Transverse colon (tissue), 4 donors: Measurements from ENCODE around the gene KREMEN1. TPM values are rescaled to one million over a fixed set of nuclear protein-coding genes. Genes with fewer than 3 reads are reported as not detected.

Source experiments
- DNase-seq: peaks from one replicate; pipeline ENCODE4 v3.0.0-alpha.2; 2019
- H3K27ac ChIP-seq, 4 donors: fragments of 200-600 bp; sonication (generic); 2 replicates each; pipeline ENCODE4 v1.5.1; 2016 to 2018; ENCODE audit warnings: inconsistent platforms in 4 of 4
- H3K27me3 ChIP-seq: fragments of 200-600 bp; sonication (generic); 2 replicates; pipeline ENCODE4 v1.5.1; 2017; ENCODE audit warnings: inconsistent platforms
- H3K36me3 ChIP-seq, 4 donors: fragments of 200-600 bp; sonication (generic); 2 replicates each; pipeline ENCODE4 v1.5.1; 2017 to 2019; ENCODE audit warnings: inconsistent platforms in 4 of 4
- H3K4me1 ChIP-seq, 4 donors: fragments of 200-600 bp; sonication (generic); 2 replicates each; pipeline ENCODE4 v1.5.1; 2017 to 2020; ENCODE audit warnings: inconsistent platforms in 4 of 4
- H3K4me3 ChIP-seq, 4 donors: fragments of 200-600 bp; sonication (generic); 1 replicate in 1 of 4; 2 replicates in 3 of 4; pipeline versions ENCODE4 v1.5.1 to v1.6.1; 2017 to 2019; ENCODE audit warnings: inconsistent platforms in 4 of 4
- H3K9me3 ChIP-seq, 2 donors: fragments of 200-600 bp; sonication (generic); 2 replicates each; pipeline ENCODE4 v1.5.1; 2017 to 2019; ENCODE audit warnings: inconsistent platforms in 2 of 2
- EP300 ChIP-seq: sonication (generic); formaldehyde crosslinking; IDR thresholded peaks from one replicate; pipeline ENCODE4 v1.6.1; 2017; ENCODE audit warnings: antibody characterized with exemption, low read depth
- POLR2A ChIP-seq: fragments of 450-650 bp; IDR thresholded peaks from one replicate; pipeline ENCODE4 v1.6.1; 2016; ENCODE audit warnings: antibody characterized with exemption, mild to moderate bottlenecking, moderate library complexity
- POLR2AphosphoS5 ChIP-seq, 3 donors: sonication (generic); formaldehyde crosslinking; IDR thresholded peaks; one replicate each; pipeline ENCODE4 v1.6.1; 2016; ENCODE audit warnings: antibody characterized with exemption in 3 of 3
- WGBS, 2 donors: methylation state at CpG; one replicate each; pipeline ENCODE4 v1.1.5; 2018; ENCODE audit warnings: low coverage in 1 of 2; 5-methylcytosine and 5-hydroxymethylcytosine counted together
- in situ Hi-C, 4 donors: fragments of 200-750 bp; cut with MboI; loops; one replicate each; pipeline versions ENCODE4 v1.15.0 to v1.15.1; 2017; ENCODE audit warnings: low sequenced_read_pairs in 3 of 4, low pct_ligation_motif_present in 1 of 4, low pct_unique_long_range_greater_than_20kb in 1 of 4
- intact Hi-C: fragments of 100-400 bp; cut with DNase I; formaldehyde crosslinking; loops from one replicate; pipeline ENCODE4 v1.15.1; 2023; ENCODE audit warnings: low total_unique reads
- total RNA-seq, 4 donors: library from RNA; depleted of rRNA; stranded (reverse); fragments of >200 nt; gene quantifications; one replicate each; pipeline ENCODE4 v1.1.0, GENCODE V29; 2016
- TF ChIP-seq, protein P1 (sequence below), 5 experiments: fragments of 200-600 bp in 3 of 5; fragments of 450-650 bp in 2 of 5; sonication (generic) in 3 of 5; IDR thresholded peaks; 1 replicate in 2 of 5; 2 replicates in 3 of 5; pipeline ENCODE4 v1.5.1; 2016 to 2017; ENCODE audit warnings: antibody characterized with exemption in 5 of 5, inconsistent platforms in 3 of 5, mild to moderate bottlenecking in 2 of 5, moderate library complexity in 1 of 5

The KREMEN1 gene
- total RNA-seq, 4 donors from 2014 or later = 5.2 to 39.2 (median 20.1) TPM

DNA sequence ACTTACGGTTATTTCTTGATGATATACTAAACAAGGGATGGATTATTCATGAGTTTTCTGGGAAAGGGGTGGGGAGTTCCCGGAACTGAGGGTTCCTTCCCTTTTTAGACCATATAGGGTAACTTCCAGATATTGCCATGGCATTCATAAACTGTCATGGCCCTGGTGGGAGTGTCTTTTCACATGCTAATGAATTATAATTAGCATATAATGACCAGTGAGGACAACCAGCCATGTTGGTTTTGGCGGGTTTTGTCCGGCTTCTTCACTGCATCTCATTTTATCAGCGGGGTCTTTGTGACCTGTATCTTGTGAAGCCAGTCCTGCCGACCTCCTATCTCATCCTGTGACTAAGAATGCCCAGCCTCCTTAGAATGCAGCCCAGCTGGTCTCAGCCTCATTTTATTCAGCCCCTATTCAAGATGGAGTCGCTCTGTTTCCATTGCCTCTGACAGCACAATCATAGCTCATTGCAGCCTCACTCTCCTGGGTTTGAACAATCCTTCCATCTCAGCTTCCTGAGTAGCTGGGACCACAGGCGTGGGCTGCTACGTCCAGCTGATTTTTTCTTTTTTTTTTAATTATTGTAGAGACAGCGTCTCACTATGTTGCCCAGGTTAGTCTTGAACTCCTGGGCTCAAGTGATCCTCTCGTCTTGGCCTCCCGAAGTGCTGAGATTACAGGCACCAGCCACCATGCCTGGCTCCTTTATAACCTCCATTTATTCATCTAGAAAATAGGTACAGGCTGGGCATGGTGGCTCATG lies 80.3 kb downstream of the KREMEN1 start:
- Histone ChIP-seq H3K36me3 (no peaks in the 10 kb centered on the region), H3K9me3 (no peaks in the 10 kb centered on the region), H3K4me1 (peaks cover 0 to 48% (median 11%) of the 10 kb centered on the region in 4 donors), H3K4me3 (no peak overlapping the region), H3K27ac (peak overlapping the region; percentile 69 to 78 (median 72)), H3K27me3 (no peaks in the 10 kb centered on the region)
- 81 to 87% methylated on average over 9 to 12 of the region's 12 CpGs for WGBS, 2 donors
- DNase-seq = no peak
- TF ChIP-seq POLR2AphosphoS5 (IDR thresholded peaks at IDR 0.05) (peak in 1 of 3 donors; percentile 16), EP300 (no peak)
- intact Hi-C loops = no loop called here
- in situ Hi-C loops = loop anchor here in 2 of 4 donors (10.0 to 25.0 kb wide), 2 partner anchors 291 to 298 kb away; no protein-coding TSS in a partner anchor

DNA sequence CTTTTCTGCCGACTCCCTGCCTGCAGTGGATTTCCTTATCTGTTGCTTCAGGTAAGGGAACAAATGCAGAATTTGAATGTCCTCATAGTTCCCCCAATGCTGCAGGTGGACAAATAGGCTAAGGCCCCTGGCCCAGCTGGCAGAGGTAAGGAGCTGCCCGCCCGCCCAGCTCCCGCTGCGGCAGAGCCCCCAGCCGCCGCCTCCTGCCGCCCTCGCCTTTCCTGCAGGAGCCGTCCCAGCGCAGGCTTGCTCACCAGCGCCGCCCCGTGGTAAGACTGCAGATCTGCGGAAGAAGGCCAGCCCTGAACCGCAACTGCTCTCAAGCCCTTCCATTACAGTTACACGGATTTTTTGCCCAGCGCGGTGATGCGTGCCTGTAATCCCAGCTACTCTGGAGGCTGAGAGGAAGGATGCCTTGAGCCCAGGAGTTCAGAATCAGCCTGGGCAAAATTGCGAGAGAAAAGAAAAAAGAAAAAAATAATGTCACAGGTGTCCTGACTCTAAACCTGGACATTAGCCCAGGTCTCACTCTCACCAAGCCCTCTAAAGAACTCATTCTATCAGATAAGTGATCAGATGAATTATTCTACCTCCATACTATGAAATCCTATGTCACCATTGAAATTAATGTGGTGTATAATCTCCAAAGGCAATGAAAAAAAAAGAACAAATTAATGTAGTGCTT lies 81.7 kb downstream of the KREMEN1 start:
- peak; percentile 76 for DNase-seq
- in situ Hi-C loops (loop anchor here in 2 of 4 donors (10.0 to 25.0 kb wide), 2 partner anchors 292 to 300 kb away; no protein-coding TSS in a partner anchor), intact Hi-C loops (no loop called here)
- H3K4me1 ChIP-seq = peaks cover 0 to 46% (median 11%) of the 10 kb centered on the region in 4 donors
- TF ChIP-seq POLR2A (no peak), POLR2AphosphoS5 (IDR thresholded peaks at IDR 0.05) (no peak), EP300 (no peak)
- TF ChIP-seq, protein P1, sequence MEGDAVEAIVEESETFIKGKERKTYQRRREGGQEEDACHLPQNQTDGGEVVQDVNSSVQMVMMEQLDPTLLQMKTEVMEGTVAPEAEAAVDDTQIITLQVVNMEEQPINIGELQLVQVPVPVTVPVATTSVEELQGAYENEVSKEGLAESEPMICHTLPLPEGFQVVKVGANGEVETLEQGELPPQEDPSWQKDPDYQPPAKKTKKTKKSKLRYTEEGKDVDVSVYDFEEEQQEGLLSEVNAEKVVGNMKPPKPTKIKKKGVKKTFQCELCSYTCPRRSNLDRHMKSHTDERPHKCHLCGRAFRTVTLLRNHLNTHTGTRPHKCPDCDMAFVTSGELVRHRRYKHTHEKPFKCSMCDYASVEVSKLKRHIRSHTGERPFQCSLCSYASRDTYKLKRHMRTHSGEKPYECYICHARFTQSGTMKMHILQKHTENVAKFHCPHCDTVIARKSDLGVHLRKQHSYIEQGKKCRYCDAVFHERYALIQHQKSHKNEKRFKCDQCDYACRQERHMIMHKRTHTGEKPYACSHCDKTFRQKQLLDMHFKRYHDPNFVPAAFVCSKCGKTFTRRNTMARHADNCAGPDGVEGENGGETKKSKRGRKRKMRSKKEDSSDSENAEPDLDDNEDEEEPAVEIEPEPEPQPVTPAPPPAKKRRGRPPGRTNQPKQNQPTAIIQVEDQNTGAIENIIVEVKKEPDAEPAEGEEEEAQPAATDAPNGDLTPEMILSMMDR (IDR thresholded peaks at IDR 0.05) = peak; percentile 88 to 94 (median 93)
- no peaks in the 10 kb centered on the region for H3K9me3 ChIP-seq
- no peaks in the 10 kb centered on the region for H3K27me3 ChIP-seq
- peak overlapping the region in 1 of 4 donors; percentile 26 for H3K4me3 ChIP-seq
- 4% methylated on average over 11 of the region's 21 CpGs; no CpG with 5 or more reads in 1 of the 2 donors for WGBS, 2 donors
- H3K27ac ChIP-seq = peak overlapping the region in 2 of 4 donors; percentile 19 to 78
- no peaks in the 10 kb centered on the region for H3K36me3 ChIP-seq

DNA sequence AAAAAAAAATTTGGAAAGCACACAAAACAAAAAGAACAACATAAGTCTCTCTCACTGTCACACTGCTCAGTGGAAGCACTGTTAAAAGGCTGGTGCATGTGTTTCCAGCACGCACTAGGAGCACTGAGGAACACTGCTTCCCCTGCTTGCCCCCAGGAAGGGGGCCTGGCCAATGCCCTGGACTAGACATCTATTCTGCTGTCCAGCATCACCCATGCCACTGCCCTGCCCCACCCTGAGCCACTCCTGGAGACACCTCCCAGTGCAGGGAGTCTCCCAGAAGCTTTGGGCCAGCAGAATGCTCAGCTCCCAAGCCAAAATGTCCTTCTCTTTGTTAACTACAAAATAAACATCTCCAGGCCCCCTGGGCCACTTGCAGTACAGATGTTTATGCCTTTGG lies 83.1 kb downstream of the KREMEN1 start:
- in situ Hi-C loops (loop anchor here in 2 of 4 donors (10.0 to 25.0 kb wide), 2 partner anchors 294 to 301 kb away; no protein-coding TSS in a partner anchor), intact Hi-C loops (no loop called here)
- Histone ChIP-seq H3K4me1 (peaks cover 0 to 38% (median 11%) of the 10 kb centered on the region in 4 donors), H3K36me3 (no peaks in the 10 kb centered on the region), H3K27ac (no peak overlapping the region), H3K4me3 (no peak overlapping the region), H3K27me3 (no peaks in the 10 kb centered on the region), H3K9me3 (no peaks in the 10 kb centered on the region)
- no peak for DNase-seq
- 100% methylated on average over 1 of the region's 1 CpG for WGBS, 2 donors
- TF ChIP-seq POLR2AphosphoS5 (IDR thresholded peaks at IDR 0.05) = no peak
- TF ChIP-seq POLR2A = no peak
- TF ChIP-seq, protein P1 (IDR thresholded peaks at IDR 0.05) = no peak
- no peak for TF ChIP-seq EP300

GRCh38 chr22:29156507-29156906 lies 83.7 kb downstream of the KREMEN1 start:
- DNase-seq = no peak
- no peaks in the 10 kb centered on the region for H3K36me3 ChIP-seq
- peaks cover 0 to 33% (median 11%) of the 10 kb centered on the region in 4 donors for H3K4me1 ChIP-seq
- H3K27me3 ChIP-seq = no peaks in the 10 kb centered on the region
- no peak overlapping the region for H3K27ac ChIP-seq
- intact Hi-C loops (no loop called here), in situ Hi-C loops (loop anchor here in 2 of 4 donors (10.0 to 25.0 kb wide), 2 partner anchors 294 to 302 kb away; no protein-coding TSS in a partner anchor)
- WGBS, 2 donors = 85% methylated on average over 7 of the region's 9 CpGs; no CpG with 5 or more reads in 1 of the 2 donors
- H3K4me3 ChIP-seq = no peak overlapping the region
- no peaks in the 10 kb centered on the region for H3K9me3 ChIP-seq
- TF ChIP-seq, protein P1 (IDR thresholded peaks at IDR 0.05) = no peak
- no peak for TF ChIP-seq EP300
- no peak for TF ChIP-seq POLR2A
- no peak for TF ChIP-seq POLR2AphosphoS5 (IDR thresholded peaks at IDR 0.05)
